Measurements from ENCODE around the gene ZNF579. TPM values are rescaled to one million over a fixed set of nuclear protein-coding genes. Genes with fewer than 3 reads are reported as not detected.

The ZNF579 gene
- total RNA-seq, 1 experiment from 2014 or later = 19.9 TPM

- Histone ChIP-seq H4K8ac (replicated peaks; ENCODE audit: insufficient read length, low read depth, low read length) (no peak overlapping the region), H2BK120ac (ENCODE audit: low read depth, low read length, poor library complexity, severe bottlenecking) (no peak overlapping the region), H3K79me2 (ENCODE audit: insufficient read depth, low read length) (no peaks in the 10 kb centered on the region), H3K18ac (ENCODE audit: insufficient read length, low read depth, low read length) (no peak overlapping the region), H2AFZ (ENCODE audit: low read length) (no peak overlapping the region), H4K5ac (ENCODE audit: insufficient read length, low read depth, low read length) (no peak overlapping the region), H2BK15ac (ENCODE audit: low read depth, low read length) (no peak overlapping the region), H3K4me2 (ENCODE audit: insufficient read depth, insufficient read length, low read length) (no peak overlapping the region), H3K79me1 (ENCODE audit: insufficient read depth, low read depth, low read length, poor library complexity, severe bottlenecking) (no peaks in the 10 kb centered on the region), H2BK20ac (ENCODE audit: low read depth, low read length, poor library complexity, severe bottlenecking) (no peak overlapping the region), H3K56ac (ENCODE audit: insufficient read length, low read depth, low read length) (no peak overlapping the region), H3K4me1 (ENCODE audit: insufficient read depth, low read length) (no peaks in the 10 kb centered on the region), H3K9me3 (ENCODE audit: control insufficient read depth, low read depth, low read length) (no peaks in the 10 kb centered on the region), H2AK5ac (ENCODE audit: insufficient read length, low read length) (no peak overlapping the region), H3K23me2 (ENCODE audit: insufficient read length, low read depth, low read length, poor library complexity, severe bottlenecking) (no peaks in the 10 kb centered on the region), H3K14ac (ENCODE audit: insufficient read depth, low read length) (no peak overlapping the region), H3K4ac (ENCODE audit: low read depth, low read length) (no peak overlapping the region), H3K27me3 (ENCODE audit: insufficient read depth, low read length) (no peaks in the 10 kb centered on the region), H2BK5ac (ENCODE audit: insufficient read length, low read length) (no peak overlapping the region), H3T11ph (ENCODE audit: low read length) (no peak overlapping the region), H2BK12ac (ENCODE audit: insufficient read length, low read depth, low read length) (no peak overlapping the region), H3K9ac (ENCODE audit: extremely low read depth, insufficient read length, low read length) (no peak overlapping the region), H3K23ac (ENCODE audit: insufficient read length, low read depth, low read length) (no peak overlapping the region), H4K91ac (ENCODE audit: insufficient read length, low read depth, low read length) (no peak overlapping the region), H3K27ac (ENCODE audit: insufficient read length, low read depth, low read length) (no peak overlapping the region), H4K20me1 (ENCODE audit: control insufficient read depth, insufficient read depth, insufficient read length) (peaks cover 2% of the 10 kb centered on the region)
- Mint-ChIP-seq H3K27ac (no peak overlapping the region), H3K4me3 (no peak overlapping the region), H3K36me3 (ENCODE audit: insufficient read depth in 1 of 3, low read depth in 3 of 3) (peaks cover 0 to 6% (median 0%) of the 10 kb centered on the region in 3 experiments; a peak in 2 of 7 replicates), H3K9me3 (peaks cover 6 to 14% of the 10 kb centered on the region in 2 experiments; a peak in 4 of 5 replicates), H3K27me3 (ENCODE audit: low read depth) (peaks cover 17% of the 10 kb centered on the region), H3K4me1 (peaks cover 15 to 47% of the 10 kb centered on the region in 2 experiments)
- no peak for DNase-seq
- whole genome bisulfite sequencing (ENCODE audit: extremely low coverage, insufficient read length, low lambda C conversion rate) = 100% methylated on average over 2 of the region's 5 CpGs
- no peak for TF ChIP-seq CTCF (conservative IDR thresholded peaks at IDR 0.05)
These were observed 37.1 kb downstream of the ZNF579 start for GRCh38 chr19:55543567-55543966.

Data from H9 (cell line).